ENCODE measurements around the gene DDI2. TPM values are rescaled to one million over a fixed set of nuclear protein-coding genes. Genes with fewer than 3 reads are reported as not detected.

Gene DDI2
- total and polyA plus RNA-seq, 9 of the 15 experiments (the other 6 are each of a cell fraction or from before 2014, with no cell fraction given): 6.5 to 48.4 (median 21.2) TPM

- TF ChIP-seq RERE (CRISPR knock-in tag; IDR thresholded peaks at IDR 0.05; ENCODE audit: borderline replicate concordance): no peak
- no peak for TF ChIP-seq ZBTB12 (CRISPR knock-in tag; IDR thresholded peaks at IDR 0.05)
- no peak for TF ChIP-seq ZKSCAN3 (CRISPR knock-in tag; IDR thresholded peaks at IDR 0.05)
- no peak for TF ChIP-seq RAD21 (CRISPR knock-in tag; conservative IDR thresholded peaks at IDR 0.05 in 1 of 2, IDR thresholded peaks at IDR 0.05 in 1 of 2)
- TF ChIP-seq CEBPB (tag; IDR thresholded peaks at IDR 0.05): peak; percentile 2; the same call in 1 of the 2 replicates
- no peak for TF ChIP-seq CREBBP (IDR thresholded peaks at IDR 0.05; ENCODE audit: low read depth, low read length)
- no peak for TF ChIP-seq CBX8 (IDR thresholded peaks at IDR 0.05; ENCODE audit: borderline replicate concordance, extremely low read depth, low read depth, low read length, poor library complexity, severe bottlenecking)
- TF ChIP-seq MLLT1 (IDR thresholded peaks at IDR 0.05): no peak
- TF ChIP-seq RCOR1 (IDR thresholded peaks at IDR 0.05; ENCODE audit: borderline replicate concordance in 1 of 2, low read depth in 2 of 2, low read length in 2 of 2): no peak
- TF ChIP-seq MTA2 (IDR thresholded peaks at IDR 0.05; ENCODE audit: low read depth): no peak
- no peak for TF ChIP-seq RBM15 (IDR thresholded peaks at IDR 0.05; ENCODE audit: insufficient read depth, low read length)
- peak; percentile 66; the same call in 1 of the 2 replicates for TF ChIP-seq ZNF740 (CRISPR knock-in tag; IDR thresholded peaks at IDR 0.05)
- no peak for TF ChIP-seq ZNF740 (tag; IDR thresholded peaks at IDR 0.05)
- 0 out of 2 replicates have a peak, but pooled peaks have one; percentile 5 for TF ChIP-seq MAFG (tag; conservative IDR thresholded peaks at IDR 0.05)
- TF ChIP-seq TAF7 (tag; IDR thresholded peaks at IDR 0.05): no peak
Measured at GRCh38 chr1:15701784-15702183, 84.5 kb downstream of the DDI2 start (continued).
